ENCODE data around the gene KIF26B.

DNA sequence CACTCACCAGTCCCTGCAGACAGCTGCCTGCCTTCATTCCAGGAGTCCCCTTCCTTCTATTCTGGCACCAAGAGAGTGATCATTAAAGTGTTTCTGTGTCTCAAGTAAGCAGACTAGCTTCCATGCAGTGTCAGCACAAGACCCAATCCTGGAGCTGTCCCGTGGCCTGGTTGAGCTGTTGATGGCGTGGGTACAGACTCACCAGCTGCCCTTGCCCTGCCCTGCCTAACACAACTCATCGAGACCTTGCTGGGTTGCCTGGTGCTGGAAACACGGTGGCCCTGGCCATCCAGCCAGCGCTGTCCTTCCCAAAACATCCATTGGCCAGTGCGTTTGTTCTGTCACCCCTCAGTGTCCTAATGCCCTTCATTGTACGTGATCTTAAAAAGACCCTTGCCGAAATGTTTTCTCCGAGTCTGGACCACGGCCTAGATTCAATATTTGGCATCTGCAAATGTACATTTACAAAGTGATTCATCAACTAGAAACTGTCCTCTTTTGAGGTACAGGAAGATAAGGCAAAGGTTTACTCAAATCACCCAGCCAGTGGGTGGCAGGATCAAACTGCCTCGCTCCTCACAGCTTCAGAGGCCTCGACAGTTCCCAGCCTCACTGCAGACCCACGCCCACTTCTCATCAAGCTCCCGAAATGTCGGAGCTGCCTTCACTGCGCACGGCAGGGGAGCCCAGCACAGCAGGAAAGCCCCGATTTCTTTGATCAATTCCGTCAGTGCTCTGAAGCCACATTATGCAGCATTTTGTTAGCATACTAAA, 494.2 kb downstream of the KIF26B start:
- TF ChIP-seq, protein P1, sequence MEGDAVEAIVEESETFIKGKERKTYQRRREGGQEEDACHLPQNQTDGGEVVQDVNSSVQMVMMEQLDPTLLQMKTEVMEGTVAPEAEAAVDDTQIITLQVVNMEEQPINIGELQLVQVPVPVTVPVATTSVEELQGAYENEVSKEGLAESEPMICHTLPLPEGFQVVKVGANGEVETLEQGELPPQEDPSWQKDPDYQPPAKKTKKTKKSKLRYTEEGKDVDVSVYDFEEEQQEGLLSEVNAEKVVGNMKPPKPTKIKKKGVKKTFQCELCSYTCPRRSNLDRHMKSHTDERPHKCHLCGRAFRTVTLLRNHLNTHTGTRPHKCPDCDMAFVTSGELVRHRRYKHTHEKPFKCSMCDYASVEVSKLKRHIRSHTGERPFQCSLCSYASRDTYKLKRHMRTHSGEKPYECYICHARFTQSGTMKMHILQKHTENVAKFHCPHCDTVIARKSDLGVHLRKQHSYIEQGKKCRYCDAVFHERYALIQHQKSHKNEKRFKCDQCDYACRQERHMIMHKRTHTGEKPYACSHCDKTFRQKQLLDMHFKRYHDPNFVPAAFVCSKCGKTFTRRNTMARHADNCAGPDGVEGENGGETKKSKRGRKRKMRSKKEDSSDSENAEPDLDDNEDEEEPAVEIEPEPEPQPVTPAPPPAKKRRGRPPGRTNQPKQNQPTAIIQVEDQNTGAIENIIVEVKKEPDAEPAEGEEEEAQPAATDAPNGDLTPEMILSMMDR (IDR thresholded peaks at IDR 0.05), result no peak
- no peak for TF ChIP-seq POLR2A (IDR thresholded peaks at IDR 0.05)
